Common myeloid progenitor, CD34-positive (primary cell): ENCODE data around the gene PIANP.

Experiments used
- CTCF ChIA-PET: fragments of 350-600 bp; sonication (Branson Sonifier 250); formaldehyde crosslinking; loops from one replicate; lab custom pipeline; 2021; ENCODE audit warnings: antibody characterized with exemption; lab: Charles Lee
- POLR2A ChIA-PET: fragments of 350-600 bp; sonication (Branson Sonifier 250); formaldehyde crosslinking; loops from one replicate; lab custom pipeline; 2021; ENCODE audit warnings: antibody characterized with exemption; lab: Charles Lee
- DNase-seq, 3 donors: peaks; one replicate each; pipeline versions ENCODE4 v3.0.0 to v3.0.0-alpha.2; 2013
- H3K27ac ChIP-seq, 2 experiments: 1 replicate in 1 of 2; 2 replicates in 1 of 2; pipeline ENCODE4 v1.7.0; 2013; ENCODE audit warnings: inconsistent platforms in 2 of 2, low read length in 2 of 2, mild to moderate bottlenecking in 2 of 2, low read depth in 1 of 2, moderate library complexity in 1 of 2; ENCODE audit not compliant: severe bottlenecking in 2 of 2, insufficient read depth in 1 of 2, poor library complexity in 1 of 2
- H3K27me3 ChIP-seq, 5 experiments: replicated peaks in 2 of 5; 1 replicate in 3 of 5; 2 replicates in 2 of 5; pipeline versions ENCODE4 v1.6.1 to v1.7.0; 2013; ENCODE audit warnings: low read length in 4 of 5, mild to moderate bottlenecking in 2 of 5, moderate library complexity in 2 of 5, inconsistent platforms in 1 of 5; ENCODE audit not compliant: insufficient read depth in 5 of 5, control insufficient read depth in 4 of 5
- H3K36me3 ChIP-seq, 4 experiments: 1 replicate in 2 of 4; 2 replicates in 2 of 4; pipeline versions ENCODE4 v1.6.1 to v1.7.0; 2013; ENCODE audit warnings: low read length in 3 of 4, control low read depth in 1 of 4, mild to moderate bottlenecking in 1 of 4; ENCODE audit not compliant: control insufficient read depth in 4 of 4, insufficient read depth in 4 of 4
- H3K4me1 ChIP-seq, 4 experiments: 1 replicate in 3 of 4; 2 replicates in 1 of 4; pipeline versions ENCODE4 v1.6.1 to v1.7.1; 2013; ENCODE audit warnings: low read length in 3 of 4, mild to moderate bottlenecking in 3 of 4, control low read depth in 1 of 4, inconsistent platforms in 1 of 4, moderate library complexity in 1 of 4; ENCODE audit not compliant: control insufficient read depth in 4 of 4, insufficient read depth in 4 of 4; ENCODE audit errors: control extremely low read depth in 1 of 4
- H3K4me3 ChIP-seq, 7 experiments: 1 replicate in 4 of 7; 2 replicates in 3 of 7; pipeline versions ENCODE4 v1.5.1 to v1.7.0; 2013; ENCODE audit warnings: mild to moderate bottlenecking in 7 of 7, low read length in 6 of 7, moderate library complexity in 6 of 7, inconsistent platforms in 2 of 7, low read depth in 2 of 7, control low read depth in 1 of 7; ENCODE audit not compliant: insufficient read depth in 4 of 7, control insufficient read depth in 1 of 7; ENCODE audit errors: extremely low read depth in 1 of 7
- H3K9me3 ChIP-seq, 5 experiments: 1 replicate in 4 of 5; 2 replicates in 1 of 5; pipeline versions ENCODE4 v1.6.1 to v1.7.1; 2013; ENCODE audit warnings: low read length in 4 of 5, mild to moderate bottlenecking in 2 of 5, inconsistent platforms in 1 of 5, low read depth in 1 of 5, moderate library complexity in 1 of 5; ENCODE audit not compliant: control insufficient read depth in 4 of 5, insufficient read depth in 2 of 5; ENCODE audit errors: control extremely low read depth in 1 of 5
- WGBS: methylation state at CpG from one replicate; pipeline ENCODE4 v1.1.5; 2013; ENCODE audit not compliant: insufficient coverage; 5-methylcytosine and 5-hydroxymethylcytosine counted together

Gene PIANP

DNA sequence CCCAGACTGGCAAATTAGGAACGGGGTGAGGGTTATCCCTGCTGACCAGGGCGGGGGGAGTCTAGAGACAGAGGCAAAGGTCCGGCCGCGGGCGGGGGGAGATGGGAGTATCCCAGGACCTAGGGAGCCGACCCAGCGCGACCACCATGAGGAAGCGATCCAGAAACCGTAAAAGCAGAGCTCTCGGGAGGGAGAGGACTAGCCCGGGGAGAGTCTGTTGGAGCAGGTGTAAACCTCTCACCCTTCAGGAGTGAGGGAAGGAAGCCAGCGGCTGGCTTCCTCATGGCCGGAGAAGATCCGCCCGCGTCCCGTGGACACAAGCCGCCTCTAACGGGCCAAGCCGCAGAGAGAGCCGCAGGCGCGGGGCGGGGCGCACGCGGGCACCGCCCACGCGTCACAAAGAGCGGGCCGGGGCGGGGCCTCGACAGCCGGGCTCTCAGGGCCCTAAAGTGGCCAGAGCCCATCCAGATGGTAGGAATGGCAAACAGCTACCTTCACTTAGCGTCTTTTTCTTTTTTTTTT is 53.5 kb downstream of the PIANP start, which contains the start of gene ACRBP:
Gene ACRBP, minus strand, starts transcription at position 350 of the 522 bp plus-strand sequence. Its CDS starts 66 bp downstream, at position 284.
- H3K27ac ChIP-seq: peak within 1 kb of the TSS in 1 of 2 experiments; percentile 73
- POLR2A ChIA-PET: interaction anchor here (0.5 kb wide), 1 partner anchor 108 kb away, joined by 5 read pairs; no protein-coding TSS in a partner anchor
- no peaks in the 10 kb centered on the region for H3K27me3 ChIP-seq
- peaks cover 11 to 32% (median 24%) of the 10 kb centered on the region in 4 experiments for H3K36me3 ChIP-seq
- peak within 1 kb of the TSS; percentile 14 to 91 (median 77) for H3K4me3 ChIP-seq
- peaks cover 0 to 32% (median 0%) of the 10 kb centered on the region in 5 experiments for H3K9me3 ChIP-seq
- peaks cover 3 to 29% (median 15%) of the 10 kb centered on the region in 4 experiments for H3K4me1 ChIP-seq
- DNase-seq: peak; percentile 51 to 71 (median 65)
- under 1% methylated on average over 35 of the region's 38 CpGs for WGBS
- CTCF ChIA-PET: interaction anchor here (0.7 to 6.5 kb wide), 6 partner anchors 10 to 62 kb away, joined by 3 to 69 read pairs (median 4); partner anchors contain the start of gene LPAR5

DNA sequence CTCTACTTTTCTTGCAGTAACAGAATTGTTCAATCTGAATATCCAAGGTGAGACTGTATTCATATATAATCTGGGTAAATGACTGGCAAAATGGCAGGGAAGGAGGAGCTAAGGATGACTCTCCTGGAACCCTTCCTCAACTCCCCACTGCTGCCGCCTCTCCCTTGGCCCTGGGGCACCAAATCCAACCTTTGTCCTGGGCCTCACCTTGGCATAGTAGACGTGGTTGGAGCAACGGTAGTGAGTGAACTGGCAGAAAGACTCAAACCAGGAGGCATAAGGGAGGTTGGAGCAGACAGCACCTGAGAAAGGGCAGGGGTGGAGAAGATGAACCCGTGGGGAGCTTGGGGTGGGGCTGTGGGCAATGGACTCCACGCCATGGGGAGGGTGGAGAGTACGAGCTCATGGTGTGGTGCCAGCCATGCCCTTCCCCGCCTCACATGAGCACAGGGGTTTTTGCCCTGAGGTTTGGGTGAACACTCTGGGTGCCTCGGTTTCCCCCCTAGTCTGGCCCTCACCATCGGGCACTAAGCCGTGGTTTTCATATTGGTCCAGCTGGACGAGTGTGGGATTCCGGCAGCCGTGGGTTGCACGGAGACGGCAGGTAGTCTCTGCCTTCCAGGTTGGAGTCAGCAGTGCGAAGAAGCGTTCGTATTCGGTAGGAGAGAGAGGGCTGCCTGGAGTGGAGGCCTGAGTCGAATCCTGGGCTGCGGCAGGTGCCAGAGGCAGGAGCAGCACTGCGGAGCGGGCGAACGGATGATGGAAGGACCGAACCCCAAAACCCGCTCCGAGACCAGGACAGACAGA is 54.1 kb downstream of the PIANP start:
- H3K27ac ChIP-seq: peak overlapping the region in 1 of 2 experiments; percentile 73
- DNase-seq: no peak
- H3K4me1 ChIP-seq: peaks cover 3 to 29% (median 15%) of the 10 kb centered on the region in 4 experiments
- 64% methylated on average over 26 of the region's 28 CpGs for WGBS
- H3K27me3 ChIP-seq: no peaks in the 10 kb centered on the region
- H3K9me3 ChIP-seq: peaks cover 0 to 32% (median 0%) of the 10 kb centered on the region in 5 experiments
- ChIA-PET CTCF (interaction anchor here (1.3 to 6.5 kb wide), 5 partner anchors 11 to 61 kb away, joined by 3 to 69 read pairs (median 4); partner anchors contain the start of gene LPAR5), POLR2A (no interaction called here)
- H3K4me3 ChIP-seq: peak overlapping the region; percentile 14 to 91 (median 77)
- peaks cover 11 to 27% (median 21%) of the 10 kb centered on the region in 4 experiments for H3K36me3 ChIP-seq

DNA sequence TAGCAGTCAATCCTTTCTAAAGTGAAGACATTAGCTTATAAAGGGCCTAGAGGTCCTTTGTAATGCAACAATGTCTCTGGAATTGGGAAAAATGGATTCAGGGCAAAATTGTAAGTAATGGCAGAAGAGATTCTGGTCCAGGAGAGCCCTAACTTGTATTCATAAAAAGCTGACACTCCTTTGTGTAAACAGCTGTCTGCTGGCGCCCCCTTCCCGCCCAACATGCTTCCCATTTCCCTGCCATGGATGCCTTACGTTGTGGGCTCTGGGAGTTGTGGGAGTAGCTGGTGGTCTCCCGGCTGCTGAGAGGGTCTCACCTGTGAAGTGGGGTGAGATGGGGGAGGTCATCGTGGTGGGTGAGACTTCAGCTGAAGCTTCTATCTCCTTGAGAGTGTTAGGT is 55.7 kb downstream of the PIANP start:
- DNase-seq: no peak
- WGBS: 85% methylated on average over 5 of the region's 5 CpGs
- CTCF ChIA-PET: interaction anchor here (0.7 to 6.5 kb wide), 13 partner anchors 10 to 299 kb away, joined by 3 to 69 read pairs (median 4); partner anchors contain the start of genes C12orf57, COPS7A, LPAR5 and RNU7-1
- Histone ChIP-seq H3K27me3 (no peaks in the 10 kb centered on the region), H3K4me1 (peaks cover 3 to 29% (median 17%) of the 10 kb centered on the region in 4 experiments), H3K36me3 (peaks cover 2 to 13% (median 7%) of the 10 kb centered on the region in 4 experiments), H3K9me3 (peaks cover 0 to 34% (median 0%) of the 10 kb centered on the region in 5 experiments), H3K4me3 (peak overlapping the region in 2 of 7 experiments; percentile 42 to 54), H3K27ac (no peak overlapping the region)
- POLR2A ChIA-PET: no interaction called here

DNA sequence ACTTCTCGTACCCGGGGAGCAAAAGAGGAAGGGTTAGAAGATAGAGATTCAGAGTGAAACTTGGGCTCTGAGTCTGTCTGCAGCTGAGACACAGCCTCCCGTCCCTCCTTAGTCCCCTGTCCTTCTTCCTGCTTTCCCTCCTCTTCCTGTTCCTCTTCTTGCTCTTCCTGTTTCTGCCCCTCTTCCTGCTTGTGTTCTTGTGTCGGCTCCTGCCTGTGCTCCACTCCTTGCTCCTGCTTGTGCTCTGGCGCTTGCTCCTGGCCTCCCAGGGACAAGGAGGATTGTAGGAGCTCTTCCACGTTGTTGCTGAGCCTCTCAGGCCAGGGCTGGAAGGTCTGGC is 56.4 kb downstream of the PIANP start:
- H3K36me3 ChIP-seq: peaks cover 2 to 13% (median 6%) of the 10 kb centered on the region in 4 experiments
- H3K9me3 ChIP-seq: peaks cover 0 to 34% (median 0%) of the 10 kb centered on the region in 5 experiments
- DNase-seq: peak in 1 of 3 donors; percentile 27
- WGBS: 19% methylated on average over 6 of the region's 6 CpGs
- ChIA-PET CTCF (interaction anchor here (0.8 to 6.5 kb wide), 12 partner anchors 10 to 82 kb away, joined by 3 to 69 read pairs (median 5); partner anchors contain the start of gene LPAR5), POLR2A (interaction anchor here (0.5 kb wide), 1 partner anchor 26 kb away, joined by 3 read pairs; no protein-coding TSS in a partner anchor)
- H3K27me3 ChIP-seq: no peaks in the 10 kb centered on the region
- peak overlapping the region in 1 of 2 experiments; percentile 47 for H3K27ac ChIP-seq
- H3K4me3 ChIP-seq: peak overlapping the region in 5 of 7 experiments; percentile 9 to 65 (median 50)
- peaks cover 3 to 36% (median 22%) of the 10 kb centered on the region in 4 experiments for H3K4me1 ChIP-seq
